GM10266 (cell line): Measurements from ENCODE around the gene NAALADL2.

ENCODE experiments used
- DNase-seq: peaks from one replicate; pipeline ENCODE4 v3.0.0; 2012; ENCODE audit errors: extremely low spot score
- CTCF ChIP-seq: IDR thresholded peaks from 2 replicates; pipeline ENCODE4 v1.5.1; 2012; ENCODE audit warnings: mild to moderate bottlenecking, low read depth; ENCODE audit not compliant: control insufficient read depth, insufficient read depth; ENCODE audit errors: missing control alignments

The NAALADL2 gene

GRCh38 chr3:175552929-175553328 is 693.8 kb downstream of the NAALADL2 start:
- DNase-seq: no peak
- TF ChIP-seq CTCF: no peak

GRCh38 chr3:175554801-175555200 is 695.7 kb downstream of the NAALADL2 start:
- no peak for DNase-seq
- no peak for TF ChIP-seq CTCF

GRCh38 chr3:175558261-175558660 is 699.1 kb downstream of the NAALADL2 start:
- DNase-seq: no peak
- TF ChIP-seq CTCF: no peak

- no peak for DNase-seq
- TF ChIP-seq CTCF: no peak
Measured at GRCh38 chr3:175564363-175564762, 705.2 kb downstream of the NAALADL2 start.

- DNase-seq: no peak
- no peak for TF ChIP-seq CTCF
Measured at GRCh38 chr3:175571096-175571495, 712.0 kb downstream of the NAALADL2 start.

- no peak for TF ChIP-seq CTCF
Measured at GRCh38 chr3:175573226-175573625, 714.1 kb downstream of the NAALADL2 start.

GRCh38 chr3:175580318-175580717 is 721.2 kb downstream of the NAALADL2 start:
- no peak for DNase-seq
- no peak for TF ChIP-seq CTCF

More at GRCh38 chr3:175573226-175573625, 714.1 kb downstream of the NAALADL2 start:
- no peak for DNase-seq
